GM19193 (cell line): ENCODE measurements around the gene VWA8.

ENCODE experiments used
- POLR2A ChIP-seq: IDR thresholded peaks from 4 replicates; pipeline ENCODE4 v1.6.1; 2011; ENCODE audit not compliant: insufficient read depth, insufficient read length; ENCODE audit errors: extremely low read depth

The VWA8 gene

GRCh38 chr13:41809962-41810361 is 150.9 kb downstream of the VWA8 start:
- no peak for TF ChIP-seq POLR2A

- no peak for TF ChIP-seq POLR2A
Measured at GRCh38 chr13:41802684-41803444, 158.0 kb downstream of the VWA8 start.

DNA sequence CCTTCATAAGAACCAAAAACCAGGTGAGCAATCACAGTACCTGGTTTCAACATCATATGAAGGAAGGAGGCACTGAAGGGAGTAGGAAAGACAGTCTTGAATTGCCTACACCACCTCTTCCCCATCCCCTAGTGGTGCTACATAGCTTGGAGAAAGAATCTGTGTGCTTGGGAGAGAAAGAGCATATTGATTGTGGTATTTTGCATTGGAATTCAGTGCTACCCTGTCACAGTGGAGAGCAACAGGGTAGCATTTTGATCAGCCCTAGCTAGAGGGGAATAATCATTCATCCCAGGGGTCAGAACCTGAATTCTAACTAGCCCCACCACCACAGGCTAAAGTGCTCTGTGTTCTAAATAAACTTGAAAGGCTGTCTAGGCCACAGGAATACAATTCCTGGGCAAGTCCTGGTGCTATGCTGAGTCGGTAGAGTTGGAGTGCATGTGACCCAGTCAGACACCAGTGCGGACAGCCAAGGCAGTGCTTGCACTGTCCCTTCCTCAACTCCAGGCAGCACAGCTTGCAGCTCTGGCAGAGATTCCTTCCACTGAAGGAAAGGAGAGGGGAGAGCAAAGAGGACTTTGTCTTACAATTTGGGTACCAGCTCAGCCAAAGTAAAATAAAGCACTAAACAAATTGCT is 158.7 kb downstream of the VWA8 start:
- no peak for TF ChIP-seq POLR2A

- no peak for TF ChIP-seq POLR2A
Measured at GRCh38 chr13:41791056-41791455, 169.9 kb downstream of the VWA8 start.

GRCh38 chr13:41788552-41788951 is 172.4 kb downstream of the VWA8 start:
- TF ChIP-seq POLR2A = no peak

GRCh38 chr13:41785402-41786172 is 175.3 kb downstream of the VWA8 start:
- no peak for TF ChIP-seq POLR2A

DNA sequence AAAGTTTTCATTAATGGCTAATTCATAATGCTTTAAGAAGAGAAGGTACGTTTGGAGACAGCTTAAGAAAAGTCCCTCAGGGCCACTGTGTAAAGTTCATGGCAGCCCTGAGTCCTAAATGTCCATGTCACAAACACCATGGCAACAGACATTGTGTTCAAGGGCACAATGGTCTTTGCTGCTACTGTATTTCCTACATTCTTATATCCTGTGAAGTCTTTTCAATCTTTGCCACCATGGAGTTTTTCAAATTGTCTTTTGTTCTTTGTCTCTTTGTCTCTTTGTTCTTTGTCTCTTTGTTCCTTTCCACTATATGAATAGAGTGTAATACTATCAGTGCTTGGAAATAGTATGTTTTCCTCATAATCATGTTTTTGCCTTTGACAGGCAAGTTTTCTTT is 178.8 kb downstream of the VWA8 start:
- TF ChIP-seq POLR2A = no peak

DNA sequence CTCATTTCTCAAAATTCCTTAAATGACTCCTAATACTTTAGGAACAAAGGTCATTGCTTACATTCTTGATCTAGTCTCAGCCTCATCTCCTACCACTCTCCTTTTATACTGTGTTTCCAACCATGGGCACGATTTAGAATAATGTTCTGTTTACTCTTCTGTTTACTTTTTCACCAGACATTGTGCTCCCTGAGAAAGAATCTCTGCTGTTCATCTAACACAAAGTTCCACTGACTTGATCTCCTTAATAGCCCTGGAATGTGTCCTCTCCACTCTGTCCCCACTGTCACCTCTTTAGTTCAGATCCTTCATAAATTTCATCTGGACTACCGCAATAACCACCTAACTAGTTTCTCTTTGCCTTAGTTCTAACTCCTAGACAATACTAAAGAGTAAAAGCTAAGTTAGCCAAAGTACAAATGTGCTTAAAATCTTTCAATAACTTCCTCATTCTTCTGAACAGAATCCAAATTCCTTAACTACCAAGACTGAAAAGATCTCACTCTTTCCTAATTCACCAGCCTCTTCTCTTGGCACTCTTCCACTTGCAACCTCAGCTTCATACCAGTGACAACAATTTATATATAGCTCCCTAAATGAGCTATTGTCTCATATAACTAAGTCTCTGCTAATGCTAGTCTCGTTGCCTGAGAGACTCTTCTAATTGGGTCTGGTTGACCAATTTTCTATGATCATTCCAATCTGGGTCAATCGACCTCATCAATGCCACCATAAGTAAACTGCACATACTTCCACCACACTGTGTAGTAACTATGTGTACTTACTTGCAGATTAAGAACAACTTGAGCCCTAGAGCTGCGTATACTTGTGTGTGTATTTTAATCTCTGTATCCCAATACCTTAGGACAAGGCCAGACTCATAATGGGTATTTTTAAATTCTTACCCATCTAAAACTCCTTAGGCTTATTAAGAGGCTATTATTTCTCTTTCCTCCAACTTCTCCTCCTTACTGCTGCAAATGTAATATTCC is 179.9 kb downstream of the VWA8 start:
- no peak for TF ChIP-seq POLR2A

DNA sequence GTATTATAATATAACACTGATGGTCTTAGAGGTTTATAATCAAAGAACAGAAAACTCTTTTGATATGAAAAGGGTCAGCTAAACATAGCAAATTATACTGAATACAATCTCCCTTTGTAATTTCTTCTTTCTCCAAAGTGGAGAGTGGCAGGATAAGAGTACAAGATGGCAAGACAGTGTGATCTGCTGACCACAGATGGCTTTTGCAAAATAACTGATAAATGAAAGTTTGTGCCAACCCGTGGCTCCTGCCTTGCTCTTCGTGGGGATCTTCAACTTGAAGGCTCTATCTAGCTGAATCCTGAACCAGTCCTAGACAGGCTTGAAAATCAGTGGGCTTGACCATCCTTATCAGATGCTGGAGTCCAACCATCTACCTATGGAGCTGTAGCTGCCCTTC is 185.7 kb downstream of the VWA8 start:
- TF ChIP-seq POLR2A = no peak

GRCh38 chr13:41774605-41775218 is 186.2 kb downstream of the VWA8 start:
- no peak for TF ChIP-seq POLR2A

- no peak for TF ChIP-seq POLR2A
Measured at GRCh38 chr13:41767801-41768200, 193.1 kb downstream of the VWA8 start.

DNA sequence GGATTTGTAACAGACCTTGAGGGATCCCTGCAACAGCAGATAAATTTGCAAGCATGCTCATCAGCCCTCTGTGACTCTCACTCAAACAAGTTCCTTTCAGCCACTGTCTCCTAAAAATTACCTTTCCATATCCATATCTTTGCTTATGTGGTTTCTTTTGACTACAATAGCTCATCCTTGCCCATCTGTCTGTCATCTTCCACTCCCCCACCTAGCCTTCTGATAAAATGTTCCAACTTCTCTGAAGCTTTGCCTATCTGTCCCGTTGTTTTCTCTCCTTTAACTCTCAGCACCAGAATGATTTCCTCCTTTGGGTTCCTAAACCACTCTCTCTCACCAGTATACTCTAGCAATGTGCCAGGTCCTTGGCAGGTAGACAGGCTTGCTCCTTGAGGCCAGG is 194.5 kb downstream of the VWA8 start:
- TF ChIP-seq POLR2A = no peak

- TF ChIP-seq POLR2A = no peak
Measured at GRCh38 chr13:41765813-41766212, 195.1 kb downstream of the VWA8 start.

- TF ChIP-seq POLR2A = no peak
Measured at GRCh38 chr13:41765020-41765419, 195.9 kb downstream of the VWA8 start.

DNA sequence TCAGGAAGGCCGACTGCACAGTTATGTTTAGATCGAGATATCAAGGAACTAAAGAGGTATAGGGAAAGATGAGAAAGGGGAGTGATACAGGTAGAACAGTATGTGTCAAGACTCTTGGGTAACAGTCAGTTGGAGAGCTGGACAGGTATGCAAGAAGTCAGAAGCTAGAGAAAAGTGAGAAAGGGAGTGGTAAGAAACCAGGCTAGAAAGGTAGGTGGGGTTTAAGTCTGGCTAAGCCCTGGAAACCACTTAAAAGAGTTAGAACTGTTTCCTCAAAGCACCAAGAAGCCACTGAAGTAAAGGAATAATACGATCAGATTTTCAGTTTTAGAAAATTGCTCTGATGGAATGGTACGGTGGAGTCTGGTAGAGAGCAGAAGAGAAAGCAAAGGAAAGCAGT is 196.4 kb downstream of the VWA8 start:
- TF ChIP-seq POLR2A = no peak

DNA sequence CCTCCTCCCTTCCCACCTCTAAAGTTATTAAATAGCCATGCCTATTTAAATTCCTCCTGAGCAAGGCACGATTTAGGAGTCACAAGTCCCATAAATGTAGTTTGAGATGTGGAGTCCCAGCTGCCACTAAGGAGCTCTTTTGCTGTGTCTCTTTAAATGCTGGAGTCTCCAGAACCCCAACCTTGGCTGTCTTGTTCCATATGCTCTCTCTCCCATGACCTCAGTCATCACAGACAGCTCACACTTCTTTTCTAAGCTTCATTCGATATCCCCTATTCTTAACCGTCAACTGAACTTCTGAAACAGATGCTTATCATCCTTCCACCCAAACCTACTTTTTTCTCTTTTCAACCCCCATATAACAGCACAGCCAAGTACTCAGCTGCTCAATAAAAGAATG is 197.1 kb downstream of the VWA8 start:
- no peak for TF ChIP-seq POLR2A
